Dermis microvascular lymphatic vessel endothelial cell (primary cell): Measurements from ENCODE around the gene DBNDD2. TPM values are rescaled to one million over a fixed set of nuclear protein-coding genes. Genes with fewer than 3 reads are reported as not detected.
A peak's percentile ranks its signal among the peaks of the same experiment; 100 is the strongest.

Source experiments
- DNase-seq, 2 donors: peaks; one replicate each; pipeline versions ENCODE4 v3.0.0 to v3.0.0-alpha.2; 2010; ENCODE audit warnings: low read depth in 2 of 2
- total RNA-seq: library from RNA; depleted of rRNA; stranded (reverse); fragments of >200 nt; gene quantifications from 2 replicates; pipeline ENCODE4 v1.2.1, GENCODE V29; 2014

The DBNDD2 gene
- total RNA-seq, 1 donor from 2014 or later, result 6.4 TPM

GRCh38 chr20:45415822-45416637 lies 7.9 kb downstream of the DBNDD2 start, which contains the start of gene PIGT:
TSS of gene PIGT (plus strand) at chr20:45416141. CDS start at chr20:45416157, 16 bp downstream.
- peak; percentile 78 to 88 for DNase-seq

DNA sequence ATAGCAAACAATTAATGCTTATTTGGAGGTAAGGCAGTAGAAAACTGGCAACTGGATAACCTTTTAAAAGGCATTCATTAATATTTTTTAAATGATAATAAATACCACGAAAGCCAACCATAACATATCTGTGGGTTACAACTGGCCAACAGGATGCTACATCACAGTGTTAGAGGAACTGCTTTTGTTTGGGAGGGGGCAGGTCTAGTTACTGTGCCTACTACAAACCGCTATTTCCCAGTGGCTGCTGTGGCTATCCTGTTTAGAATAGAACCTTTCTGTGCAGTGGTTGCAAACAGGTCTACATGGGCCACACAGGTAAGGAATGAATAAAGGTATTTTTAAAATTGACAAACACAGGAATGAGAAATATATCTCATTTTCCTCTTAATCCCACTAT lies 8.8 kb downstream of the DBNDD2 start:
- DNase-seq, result no peak

DNA sequence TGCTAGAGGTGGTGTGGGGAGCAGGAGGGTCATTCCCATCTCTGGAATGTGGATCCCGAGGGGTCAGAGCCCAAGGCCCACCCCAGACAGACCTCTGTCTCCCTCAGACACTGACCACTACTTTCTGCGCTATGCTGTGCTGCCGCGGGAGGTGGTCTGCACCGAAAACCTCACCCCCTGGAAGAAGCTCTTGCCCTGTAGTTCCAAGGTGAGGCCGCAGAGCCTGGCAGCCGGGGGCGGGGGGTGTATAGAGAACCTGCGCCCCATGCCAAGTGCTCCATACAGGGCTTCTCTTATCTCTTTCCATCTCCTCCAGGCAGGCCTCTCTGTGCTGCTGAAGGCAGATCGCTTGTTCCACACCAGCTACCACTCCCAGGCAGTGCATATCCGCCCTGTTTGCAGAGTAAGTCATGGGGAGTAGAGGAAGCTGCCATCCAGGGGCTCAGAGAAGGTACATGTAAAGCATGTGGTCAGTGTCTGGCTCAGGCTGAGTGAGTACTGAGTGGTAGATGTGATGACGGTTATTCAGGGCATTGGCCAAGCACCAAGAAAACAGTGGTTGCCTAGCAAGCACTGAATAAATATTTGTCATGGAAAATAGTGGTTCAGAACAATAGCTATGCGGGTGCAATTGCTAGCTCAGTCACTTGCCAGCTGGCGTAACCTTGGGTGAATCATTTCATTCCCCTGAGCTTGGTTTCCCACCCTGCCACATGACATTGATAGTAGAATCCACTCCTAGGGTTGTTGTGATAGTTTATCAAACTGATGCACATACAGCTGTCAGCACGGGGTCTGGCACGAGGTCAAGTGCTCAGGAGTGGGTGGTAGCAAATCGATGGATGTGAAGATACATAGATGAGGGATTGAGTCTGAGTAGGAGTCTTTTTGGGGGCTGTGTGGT lies 11.4 kb downstream of the DBNDD2 start:
- peak; percentile 99 for DNase-seq

DNA sequence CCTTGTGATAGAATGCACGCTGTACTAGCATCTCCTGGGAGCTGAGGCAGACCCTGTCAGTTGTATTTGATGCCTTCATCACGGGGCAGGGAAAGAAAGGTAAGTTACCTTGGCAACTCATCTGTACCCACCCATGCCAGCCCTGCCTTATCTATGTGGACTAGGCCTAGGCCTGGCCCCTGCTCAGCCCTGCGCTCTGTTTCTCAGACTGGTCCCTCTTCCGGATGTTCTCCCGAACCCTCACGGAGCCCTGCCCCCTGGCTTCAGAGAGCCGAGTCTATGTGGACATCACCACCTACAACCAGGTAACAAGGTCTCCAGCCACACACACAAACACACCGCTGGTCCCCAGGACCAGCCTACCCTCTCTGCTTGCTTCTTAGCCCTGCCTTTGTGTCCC lies 12.0 kb downstream of the DBNDD2 start:
- DNase-seq, result no peak

DNA sequence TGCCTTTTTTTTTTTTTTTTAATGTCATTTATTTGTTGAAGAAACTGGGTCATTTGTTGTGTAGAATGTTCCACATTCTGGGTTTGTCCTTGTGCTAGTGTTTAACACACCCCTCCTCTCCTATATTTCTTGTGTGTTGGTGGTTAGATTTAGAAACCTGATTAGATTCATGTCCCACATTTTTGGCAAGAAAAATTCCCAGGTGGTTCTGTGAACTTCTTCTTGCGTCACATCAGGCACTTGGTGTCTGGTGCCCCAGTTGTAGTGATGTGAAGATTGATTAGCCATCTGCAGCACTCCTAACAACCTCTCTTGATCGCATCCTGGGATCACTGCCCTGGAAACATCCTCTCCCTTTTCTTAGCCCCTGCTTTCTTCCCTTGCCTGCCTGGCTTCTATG lies 15.6 kb downstream of the DBNDD2 start:
- DNase-seq, result no peak

DNA sequence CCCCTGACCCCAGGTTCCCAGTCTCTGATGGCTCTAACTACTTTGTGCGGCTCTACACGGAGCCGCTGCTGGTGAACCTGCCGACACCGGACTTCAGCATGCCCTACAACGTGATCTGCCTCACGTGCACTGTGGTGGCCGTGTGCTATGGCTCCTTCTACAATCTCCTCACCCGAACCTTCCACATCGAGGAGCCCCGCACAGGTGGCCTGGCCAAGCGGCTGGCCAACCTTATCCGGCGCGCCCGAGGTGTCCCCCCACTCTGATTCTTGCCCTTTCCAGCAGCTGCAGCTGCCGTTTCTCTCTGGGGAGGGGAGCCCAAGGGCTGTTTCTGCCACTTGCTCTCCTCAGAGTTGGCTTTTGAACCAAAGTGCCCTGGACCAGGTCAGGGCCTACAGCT lies 17.5 kb downstream of the DBNDD2 start:
- no peak for DNase-seq

GRCh38 chr20:45426320-45427016 lies 18.4 kb downstream of the DBNDD2 start:
- DNase-seq, result no peak

DNA sequence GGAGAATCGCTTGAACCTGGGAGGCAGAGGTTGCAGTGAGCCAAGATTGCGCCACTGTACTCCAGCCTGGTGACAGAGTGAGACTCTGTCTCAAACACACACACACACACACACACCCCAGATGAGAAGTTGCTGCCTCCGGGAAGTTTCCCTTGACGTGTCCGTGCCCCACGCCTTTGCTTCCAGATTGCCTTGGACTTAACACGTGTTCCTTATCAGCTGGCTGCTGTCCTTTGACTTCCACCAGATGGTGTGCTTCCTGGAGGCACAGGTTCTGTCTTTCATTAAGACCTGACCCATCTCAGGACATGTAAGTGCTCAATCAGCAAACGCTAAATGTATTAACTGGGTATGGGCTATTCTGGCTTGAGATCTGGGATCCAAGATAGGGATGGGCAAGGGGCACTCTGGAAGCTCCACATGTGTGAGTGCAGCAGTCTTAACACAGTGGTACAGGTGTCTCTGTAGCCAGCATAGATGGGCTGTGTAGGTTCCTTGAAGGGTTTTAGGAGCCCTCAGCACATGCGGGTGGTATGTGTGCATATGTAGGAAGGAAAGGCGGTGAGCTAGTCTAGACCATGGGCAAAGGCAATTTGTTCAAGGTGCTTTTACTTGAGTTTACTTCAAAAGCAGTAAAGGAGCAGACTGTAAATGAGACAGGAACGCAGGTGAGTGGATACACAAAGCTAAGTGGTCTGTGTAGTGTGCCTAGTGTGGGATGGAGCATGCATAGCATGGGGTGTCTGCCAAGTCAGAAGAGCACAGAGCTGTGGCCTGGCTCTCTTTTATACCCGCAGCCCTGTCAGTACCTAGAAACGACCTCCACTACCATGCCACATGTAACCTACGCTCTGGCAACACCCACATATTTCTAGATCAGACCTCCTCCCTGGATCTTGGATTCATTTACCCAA lies 19.4 kb downstream of the DBNDD2 start:
- DNase-seq, result no peak

GRCh38 chr20:45429618-45430017 lies 21.5 kb downstream of the DBNDD2 start:
- DNase-seq, result no peak

GRCh38 chr20:45432294-45432693 lies 24.2 kb downstream of the DBNDD2 start:
- DNase-seq, result peak in 1 of 2 donors; percentile 38

- no peak for DNase-seq
Measured at GRCh38 chr20:45433316-45433715, 25.2 kb downstream of the DBNDD2 start.

GRCh38 chr20:45433976-45434375 lies 25.9 kb downstream of the DBNDD2 start:
- DNase-seq, result no peak

DNA sequence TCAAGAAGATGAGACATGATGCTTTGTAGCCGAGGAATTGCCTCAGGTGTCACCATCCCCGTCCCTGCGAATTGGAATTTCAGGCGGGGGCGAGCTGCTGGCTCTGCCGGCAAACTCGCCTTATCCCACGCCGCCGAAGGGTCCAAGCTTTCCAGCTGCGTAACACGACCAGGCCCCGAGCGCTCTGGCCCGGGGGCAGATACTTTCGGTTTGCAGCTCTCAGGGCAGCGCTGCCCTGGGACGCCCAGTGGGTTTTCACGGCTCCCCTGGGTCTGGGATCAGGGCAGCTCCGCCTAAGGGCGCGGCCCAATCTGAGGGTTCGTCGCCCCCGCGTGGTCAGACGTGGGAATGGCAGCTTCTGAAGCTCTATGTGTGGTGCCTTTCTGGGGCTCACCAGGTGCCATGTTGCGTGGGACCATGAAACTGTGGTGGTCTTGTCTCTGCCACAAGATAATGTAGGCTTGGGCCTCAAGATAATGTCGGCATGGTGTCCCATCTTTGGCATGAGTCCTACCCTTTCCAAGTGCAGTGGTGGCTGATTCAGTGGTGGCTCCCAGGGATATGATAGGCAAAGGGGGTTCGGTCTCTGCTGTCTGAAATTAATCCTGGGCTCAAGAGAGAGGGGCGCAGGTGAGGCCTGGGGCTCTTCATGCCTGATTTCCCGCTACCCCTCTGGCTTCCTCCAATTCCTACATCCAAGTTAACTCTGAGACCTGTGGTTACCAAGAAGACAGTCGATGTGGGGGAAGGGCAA lies 28.8 kb downstream of the DBNDD2 start:
- DNase-seq, result peak; percentile 75 to 83

GRCh38 chr20:45440424-45440823 lies 32.3 kb downstream of the DBNDD2 start:
- no peak for DNase-seq

- DNase-seq, result no peak
Measured at GRCh38 chr20:45440891-45441685, 33.0 kb downstream of the DBNDD2 start.

- no peak for DNase-seq
Measured at GRCh38 chr20:45441746-45442145, 33.7 kb downstream of the DBNDD2 start.

- no peak for DNase-seq
Measured at GRCh38 chr20:45444050-45444449, 36.0 kb downstream of the DBNDD2 start.

DNA sequence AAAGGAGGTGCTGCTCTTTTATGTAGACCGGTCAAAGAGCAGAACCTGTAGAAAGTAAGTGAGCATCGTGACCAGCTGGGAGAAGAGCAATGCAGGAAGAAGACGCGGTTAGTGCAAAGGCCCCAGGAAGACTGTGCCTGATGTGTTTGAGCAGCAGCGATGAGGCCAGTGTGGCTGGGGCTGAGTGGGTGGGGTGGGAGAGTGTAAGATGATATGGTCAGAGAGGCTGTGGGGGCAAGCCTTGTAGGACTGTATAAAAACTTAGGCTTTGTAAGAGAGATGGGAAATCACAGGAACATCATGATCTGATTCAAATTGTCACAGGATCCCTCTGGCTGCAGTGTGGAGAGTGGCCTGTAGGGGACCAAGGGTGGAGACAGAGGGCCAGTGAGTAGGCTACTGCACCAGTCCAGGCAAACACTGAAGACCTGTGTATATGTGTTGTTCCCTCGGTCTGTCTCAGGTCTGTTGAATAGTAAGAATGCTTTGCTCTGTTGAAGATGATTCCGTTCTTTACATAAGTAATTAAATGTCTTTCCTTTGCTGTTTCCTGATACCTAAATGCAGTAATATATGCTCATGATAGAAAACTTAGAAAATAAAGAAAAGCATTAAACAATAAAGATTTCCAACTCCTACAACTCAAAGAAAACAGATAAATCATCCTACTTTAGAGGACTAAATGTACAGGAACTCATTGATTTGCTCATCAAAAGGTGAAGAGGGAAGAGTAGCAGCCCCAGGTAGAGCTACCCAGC lies 37.9 kb downstream of the DBNDD2 start:
- DNase-seq, result peak in 1 of 2 donors; percentile 23
